Measurements from ENCODE around the gene BRF1.

GRCh38 chr14:105193916-105194782, 106.7 kb downstream of the BRF1 start:
- TF ChIP-seq CTCF (conservative IDR thresholded peaks at IDR 0.05; ENCODE audit: low read length), result no peak
- no peak for TF ChIP-seq EZH2phosphoT487 (IDR thresholded peaks at IDR 0.05; ENCODE audit: borderline replicate concordance, low read depth, low read length)

Data from OCI-LY7 (cell line).